GM18951 (cell line): ENCODE results near the gene KLHL12.
A peak's percentile ranks its signal among the peaks of the same experiment; 100 is the strongest.

Experiments used
- POLR2A ChIP-seq: IDR thresholded peaks from 4 replicates; pipeline ENCODE4 v1.6.1; 2011; ENCODE audit warnings: mild to moderate bottlenecking; ENCODE audit not compliant: insufficient read length, insufficient read depth; ENCODE audit errors: extremely low read depth
- in situ Hi-C: fragments of 300-500 bp; cut with MboI; formaldehyde crosslinking; loops from one replicate; pipeline ENCODE4 v1.12.0; 2022; ENCODE audit warnings: low sequenced_read_pairs, mixed read lengths, inconsistent platforms; ENCODE audit not compliant: unreplicated experiment

The KLHL12 gene

GRCh38 chr1:202926581-202927491 lies at the start of gene KLHL12:
KLHL12 (minus strand) TSS chr1:202927234; CDS start chr1:202925162, 2,072 bp downstream.
- in situ Hi-C loops: no loop called here
- TF ChIP-seq POLR2A: peak; percentile 99

DNA sequence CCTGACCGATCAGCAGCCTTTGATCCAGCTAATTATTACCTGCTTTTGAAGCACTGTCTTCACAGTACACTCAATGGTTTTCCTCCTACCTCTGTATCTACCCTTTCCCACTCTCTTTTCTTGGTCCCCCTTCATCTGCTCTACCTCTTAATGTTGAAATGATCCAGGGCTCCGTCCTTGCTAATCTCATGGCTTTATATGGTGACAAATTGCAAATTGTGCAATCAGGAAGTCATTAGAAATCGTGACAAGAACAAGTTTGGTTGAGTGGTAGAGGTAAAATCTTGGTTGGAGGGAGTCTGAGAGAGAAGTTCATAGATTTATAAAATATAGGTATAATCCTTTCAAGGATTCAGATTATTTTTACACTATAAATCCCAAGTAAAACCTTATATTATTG lies 49.6 kb upstream of the KLHL12 start:
- TF ChIP-seq POLR2A: no peak
- in situ Hi-C loops: no loop called here

- in situ Hi-C loops: no loop called here
- TF ChIP-seq POLR2A: no peak
Observed at GRCh38 chr1:202974856-202975255, 47.8 kb upstream of the KLHL12 start.

- no peak for TF ChIP-seq POLR2A
- in situ Hi-C loops: no loop called here
Observed at GRCh38 chr1:202972046-202972445, 45.0 kb upstream of the KLHL12 start.

DNA sequence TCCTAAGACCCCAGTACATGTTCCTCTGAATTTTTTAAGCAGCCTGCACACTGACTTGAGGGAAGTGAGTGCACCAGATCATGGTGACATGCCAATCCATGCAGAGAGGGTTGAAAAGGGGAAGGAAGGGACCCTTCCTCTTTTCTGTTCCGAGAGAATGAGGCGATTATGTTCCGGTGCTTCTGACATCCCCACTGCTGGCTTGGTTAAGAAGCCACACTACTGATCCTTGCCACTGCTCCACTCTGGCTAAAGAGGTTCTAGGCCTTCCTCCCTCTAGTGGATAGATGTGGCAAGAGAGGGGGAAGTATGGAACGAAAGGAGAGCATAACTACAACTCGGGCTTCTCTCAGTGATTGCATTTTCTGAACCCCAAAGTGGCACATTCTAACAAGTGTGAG lies 41.9 kb upstream of the KLHL12 start:
- TF ChIP-seq POLR2A: no peak
- in situ Hi-C loops: no loop called here

GRCh38 chr1:202968351-202968750 lies 41.3 kb upstream of the KLHL12 start:
- TF ChIP-seq POLR2A: no peak
- in situ Hi-C loops: no loop called here

DNA sequence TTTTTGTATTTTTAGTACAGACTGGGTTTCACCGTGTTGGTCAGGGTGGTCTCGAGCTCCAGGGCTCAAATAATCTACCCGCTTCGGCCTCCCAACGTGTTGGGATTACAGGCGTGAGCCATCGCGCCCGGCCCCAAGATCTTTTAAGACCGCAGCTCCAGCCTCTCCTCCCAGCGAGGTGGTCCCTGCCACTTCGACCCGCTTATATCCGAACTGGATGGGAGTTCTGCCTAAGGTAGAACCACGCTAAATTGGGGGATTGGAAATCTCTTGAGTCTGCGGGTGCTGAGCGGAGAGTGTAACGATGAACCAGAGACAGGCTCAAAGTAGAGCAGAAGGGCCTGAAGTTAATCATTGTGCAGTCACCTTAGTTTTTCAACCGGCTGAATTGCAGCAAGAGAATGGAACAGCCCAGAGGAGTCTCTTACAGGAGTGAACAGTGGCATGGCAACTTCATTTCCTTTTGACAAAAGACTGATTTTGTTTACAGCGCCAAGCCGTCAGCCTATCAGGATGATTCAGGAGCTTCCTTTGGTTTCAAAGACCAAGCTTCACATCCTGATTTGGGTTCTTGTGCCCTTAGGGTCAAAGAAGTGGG lies 40.7 kb upstream of the KLHL12 start:
- in situ Hi-C loops: no loop called here
- no peak for TF ChIP-seq POLR2A

DNA sequence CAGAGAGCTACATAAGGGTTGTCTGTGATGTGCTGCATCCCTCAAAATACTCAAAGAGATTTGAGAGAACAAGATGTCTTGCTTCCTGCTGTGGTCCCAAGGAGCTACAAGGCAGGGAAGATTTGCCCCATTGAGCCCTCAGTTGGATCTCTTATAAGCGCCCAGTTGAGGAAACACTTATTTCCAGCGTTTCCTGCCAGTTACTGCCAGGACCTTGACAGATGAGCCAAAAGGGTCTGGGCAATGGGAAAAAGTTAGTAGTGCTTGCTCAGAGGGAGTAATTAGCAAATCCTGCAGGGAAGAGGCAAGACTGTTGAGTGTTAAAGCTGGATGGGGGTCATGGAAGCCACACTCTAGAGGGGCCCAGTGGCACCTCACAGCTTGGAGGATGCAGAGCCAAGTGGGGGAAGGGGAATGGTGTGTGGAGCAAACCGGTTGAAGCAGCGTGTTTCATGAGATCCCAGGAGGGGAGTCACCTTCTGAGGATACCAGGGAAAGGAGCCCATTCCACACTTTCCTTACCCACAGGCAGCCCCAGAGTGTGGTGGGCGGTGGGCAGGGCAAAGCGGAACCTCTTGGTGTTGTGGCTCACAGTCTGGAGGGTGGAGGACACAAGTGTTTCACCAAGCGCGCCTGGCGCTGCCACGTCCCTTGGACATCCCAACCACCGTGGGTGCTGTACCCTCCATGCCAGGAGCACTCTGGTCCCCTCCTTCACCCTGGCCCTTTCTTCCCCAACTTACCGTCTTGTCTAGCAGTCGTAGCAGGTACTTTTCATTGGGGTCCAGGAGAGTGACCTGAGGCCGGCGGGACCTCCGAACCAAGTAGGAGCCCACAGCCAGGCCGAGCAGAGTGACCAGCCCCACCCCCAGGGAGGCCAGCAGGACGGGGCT lies 39.2 kb upstream of the KLHL12 start:
- no peak for TF ChIP-seq POLR2A

DNA sequence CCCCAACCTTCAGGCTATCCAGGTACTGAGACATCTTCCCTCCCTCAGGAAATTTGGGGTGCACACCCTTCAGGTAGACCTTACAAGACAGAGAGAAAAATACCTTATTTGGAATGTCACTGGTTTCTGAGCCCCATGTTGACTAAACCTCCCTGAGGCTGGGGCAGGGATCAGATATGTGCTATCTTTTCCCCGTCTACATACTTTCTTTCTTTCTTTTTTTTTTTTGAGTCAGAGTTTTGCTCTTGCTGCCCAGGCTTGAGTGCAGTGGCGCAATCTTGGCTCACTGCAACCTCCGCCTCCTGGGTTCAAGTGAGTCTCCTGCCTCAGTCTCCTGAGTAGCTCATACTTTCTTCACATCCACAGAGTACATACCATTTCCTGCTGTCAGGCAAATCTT lies 38.4 kb upstream of the KLHL12 start:
- in situ Hi-C loops: no loop called here
- TF ChIP-seq POLR2A: no peak

More for the DNA sequence above, 39.2 kb upstream of the KLHL12 start:
- in situ Hi-C loops: no loop called here

DNA sequence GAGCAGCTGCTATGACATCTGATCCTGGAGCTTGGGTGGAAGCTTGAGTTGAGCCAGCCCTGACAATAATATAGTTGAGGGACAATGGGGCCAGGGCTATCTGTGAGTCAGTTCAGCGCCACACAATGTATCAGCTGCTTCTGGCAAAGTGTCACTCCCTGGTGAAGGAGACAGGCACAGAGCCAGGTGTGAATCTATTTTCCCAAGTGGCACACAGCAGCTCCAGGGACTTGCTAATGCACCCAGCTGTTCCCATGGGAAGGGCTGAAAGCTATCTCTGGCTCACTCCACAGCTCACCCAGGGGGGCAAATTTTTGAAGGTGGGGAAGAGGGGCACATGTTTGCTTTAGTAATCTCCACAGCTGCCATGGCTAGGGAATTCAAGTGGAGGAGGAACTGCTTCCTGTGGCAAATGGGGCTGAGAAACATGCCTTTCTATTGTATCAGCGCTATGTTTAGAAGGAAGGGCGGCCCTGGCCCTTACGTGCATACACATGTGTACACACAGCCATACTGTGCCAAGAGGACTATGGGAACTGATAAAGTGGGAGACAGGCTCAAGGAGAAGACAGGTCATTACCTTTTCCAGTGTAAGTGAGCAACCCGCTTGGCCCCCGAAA lies 37.9 kb upstream of the KLHL12 start:
- no peak for TF ChIP-seq POLR2A
- in situ Hi-C loops: no loop called here

DNA sequence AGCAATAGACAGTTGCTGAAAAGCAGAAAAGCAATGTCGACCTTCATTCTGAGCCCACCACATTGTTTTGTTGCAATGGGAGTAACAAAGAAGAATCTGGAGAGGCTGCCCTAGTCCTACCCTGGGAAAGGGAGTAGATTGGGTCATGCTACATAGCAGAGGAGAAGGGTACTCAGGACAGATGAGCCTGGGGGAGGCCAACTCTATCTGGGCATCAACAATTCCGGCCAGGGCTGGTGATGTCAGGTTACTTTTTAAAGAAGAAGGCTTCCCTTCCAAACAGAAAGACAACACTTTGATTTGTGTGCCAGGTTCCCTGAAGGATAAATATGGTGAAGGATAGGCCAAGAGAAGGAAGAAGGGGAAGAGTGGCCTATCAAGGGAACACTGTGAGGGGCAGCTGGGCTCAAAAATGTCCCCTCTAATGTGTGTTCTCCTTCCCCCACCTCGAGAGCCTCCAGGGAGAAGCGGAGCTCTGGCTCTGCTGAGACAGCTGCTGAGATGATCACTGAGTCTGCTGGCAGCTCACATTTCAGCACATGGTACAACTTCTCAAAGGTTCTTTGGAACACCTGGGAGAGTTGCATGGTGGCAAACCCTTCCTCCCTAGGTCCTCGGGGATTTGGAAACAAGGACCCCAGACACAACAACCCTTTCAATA lies 34.3 kb upstream of the KLHL12 start:
- in situ Hi-C loops: no loop called here

GRCh38 chr1:202959276-202959620 lies 32.2 kb upstream of the KLHL12 start:
- in situ Hi-C loops: no loop called here

More for the DNA sequence above, 34.3 kb upstream of the KLHL12 start:
- TF ChIP-seq POLR2A: no peak

GRCh38 chr1:202958544-202959275 lies 31.7 kb upstream of the KLHL12 start:
- in situ Hi-C loops: no loop called here
- no peak for TF ChIP-seq POLR2A

More at GRCh38 chr1:202959276-202959620, 32.2 kb upstream of the KLHL12 start:
- TF ChIP-seq POLR2A: no peak
